Esophagus muscularis mucosa (tissue), 4 donors: ENCODE measurements around the gene RND1. TPM values are rescaled to one million over a fixed set of nuclear protein-coding genes. Genes with fewer than 3 reads are reported as not detected.
"Not testable (repeated sequence)": the region's sequence is repeated elsewhere in the genome, so short reads cannot be mapped to it uniquely, and the experiment has no call there.

Source experiments
- DNase-seq: peaks from one replicate; pipeline ENCODE4 v3.0.0-alpha.2; 2017; ENCODE audit errors: extremely low spot score
- H3K27ac ChIP-seq, 4 donors: fragments of 200-600 bp; sonication (generic); replicated peaks in 1 of 4; 1 replicate in 3 of 4; 2 replicates in 1 of 4; pipeline ENCODE4 v1.5.1; 2016 to 2019; ENCODE audit warnings: mild to moderate bottlenecking in 1 of 4
- H3K27me3 ChIP-seq, 4 donors: fragments of 200-600 bp; sonication (generic); one replicate each; pipeline versions ENCODE4 v1.5.1 to v1.6.0; 2016 to 2019
- H3K36me3 ChIP-seq, 4 donors: fragments of 200-600 bp; sonication (generic); one replicate each; pipeline ENCODE4 v1.5.1; 2016 to 2019
- H3K4me1 ChIP-seq, 4 donors: fragments of 200-600 bp; sonication (generic); one replicate each; pipeline ENCODE4 v1.5.1; 2016 to 2019
- H3K4me3 ChIP-seq, 4 donors: fragments of 200-600 bp; sonication (generic); 1 replicate in 2 of 4; 2 replicates in 2 of 4; pipeline ENCODE4 v1.5.1; 2016 to 2019; ENCODE audit warnings: mild to moderate bottlenecking in 4 of 4, moderate library complexity in 1 of 4
- H3K9me3 ChIP-seq, 4 donors: fragments of 200-600 bp; sonication (generic); 1 replicate in 3 of 4; 2 replicates in 1 of 4; pipeline ENCODE4 v1.5.1; 2016 to 2019
- CTCF ChIP-seq, 3 experiments: fragments of 200-600 bp in 2 of 3; fragments of 450-650 bp in 1 of 3; sonication (generic) in 2 of 3; IDR thresholded peaks; one replicate each; pipeline ENCODE4 v1.5.1; 2017 to 2019; ENCODE audit warnings: antibody characterized with exemption in 3 of 3, mild to moderate bottlenecking in 2 of 3, moderate library complexity in 1 of 3
- EP300 ChIP-seq: sonication (generic); formaldehyde crosslinking; IDR thresholded peaks from one replicate; pipeline ENCODE4 v1.6.1; 2017; ENCODE audit warnings: antibody characterized with exemption
- POLR2A ChIP-seq: fragments of 450-650 bp; IDR thresholded peaks from one replicate; pipeline ENCODE4 v1.6.1; 2017; ENCODE audit warnings: antibody characterized with exemption, moderate library complexity, mild to moderate bottlenecking, low read depth
- POLR2AphosphoS5 ChIP-seq, 2 donors: sonication (generic); formaldehyde crosslinking; IDR thresholded peaks; one replicate each; pipeline ENCODE4 v1.6.1; 2017; ENCODE audit warnings: antibody characterized with exemption in 2 of 2
- WGBS: methylation state at CpG from one replicate; pipeline ENCODE4 v1.1.5; 2018; 5-methylcytosine and 5-hydroxymethylcytosine counted together
- intact Hi-C: fragments of 100-400 bp; cut with DNase I; formaldehyde crosslinking; loops from one replicate; pipeline ENCODE4 v1.15.1; 2023
- total RNA-seq, 4 donors: library from RNA; depleted of rRNA; stranded (reverse); fragments of >200 nt; gene quantifications; one replicate each; pipeline versions ENCODE4 v1.1.0 to v1.2.1, GENCODE V29; 2016

Gene RND1
- total RNA-seq, 4 donors from 2014 or later, result 0.29 to 6.5 (median 0.32) TPM; not detected in 1

GRCh38 chr12:48861111-48861510 lies 4.6 kb downstream of the RND1 start:
- 56% methylated on average over 2 of the region's 2 CpGs for WGBS
- H3K27me3 ChIP-seq, result peaks cover 0 to 39% (median 2%) of the 10 kb centered on the region in 4 donors
- no peaks in the 10 kb centered on the region for H3K9me3 ChIP-seq
- intact Hi-C loops, result no loop called here
- peaks cover 4 to 14% (median 14%) of the 10 kb centered on the region in 4 donors for H3K4me1 ChIP-seq
- H3K27ac ChIP-seq, result no peak overlapping the region
- DNase-seq, result no peak
- no peak overlapping the region for H3K4me3 ChIP-seq
- H3K36me3 ChIP-seq, result peaks cover 0 to 10% (median 0%) of the 10 kb centered on the region in 4 donors
- TF ChIP-seq POLR2A (no peak), CTCF (IDR thresholded peaks at IDR 0.05) (no peak), EP300 (no peak), POLR2AphosphoS5 (IDR thresholded peaks at IDR 0.05) (no peak)

GRCh38 chr12:48860236-48860635 lies 5.4 kb downstream of the RND1 start:
- H3K4me3 ChIP-seq, DNase-seq, H3K9me3 ChIP-seq, H3K4me1 ChIP-seq, H3K36me3 ChIP-seq, intact Hi-C loops, H3K27ac ChIP-seq: not testable (repeated sequence)
- 82% methylated on average over 5 of the region's 5 CpGs for WGBS
- peaks cover 0 to 39% (median 2%) of the 10 kb centered on the region in 4 donors for H3K27me3 ChIP-seq

- peaks cover 0 to 3% (median 1%) of the 10 kb centered on the region in 4 donors for H3K4me1 ChIP-seq
- TF ChIP-seq CTCF (IDR thresholded peaks at IDR 0.05) (no peak), POLR2A (no peak), POLR2AphosphoS5 (IDR thresholded peaks at IDR 0.05) (no peak), EP300 (no peak)
- H3K36me3 ChIP-seq, result peaks cover 0 to 10% (median 0%) of the 10 kb centered on the region in 4 donors
- no peak for DNase-seq
- intact Hi-C loops, result no loop called here
- no peaks in the 10 kb centered on the region for H3K9me3 ChIP-seq
- WGBS, result 92% methylated on average over 5 of the region's 5 CpGs
- peaks cover 0 to 35% (median 0%) of the 10 kb centered on the region in 4 donors for H3K27me3 ChIP-seq
- H3K27ac ChIP-seq, result no peak overlapping the region
- no peak overlapping the region for H3K4me3 ChIP-seq
Observed at GRCh38 chr12:48859607-48860006, 6.1 kb downstream of the RND1 start.

GRCh38 chr12:48858043-48858442 lies 7.6 kb downstream of the RND1 start:
- peaks cover under 1 to 1% (median 1%) of the 10 kb centered on the region in 4 donors for H3K4me1 ChIP-seq
- 74% methylated on average over 7 of the region's 8 CpGs for WGBS
- no peak overlapping the region for H3K4me3 ChIP-seq
- no peak for DNase-seq
- peaks cover 0 to 10% (median 0%) of the 10 kb centered on the region in 4 donors for H3K36me3 ChIP-seq
- H3K27ac ChIP-seq, result no peak overlapping the region
- intact Hi-C loops, result no loop called here
- H3K9me3 ChIP-seq, result no peaks in the 10 kb centered on the region
- TF ChIP-seq EP300 (no peak), POLR2A (no peak), CTCF (IDR thresholded peaks at IDR 0.05) (no peak), POLR2AphosphoS5 (IDR thresholded peaks at IDR 0.05) (no peak)
- H3K27me3 ChIP-seq, result peaks cover 0 to 19% (median 0%) of the 10 kb centered on the region in 4 donors

- TF ChIP-seq EP300 (no peak), POLR2AphosphoS5 (IDR thresholded peaks at IDR 0.05) (no peak), POLR2A (no peak), CTCF (IDR thresholded peaks at IDR 0.05) (no peak)
- Histone ChIP-seq H3K4me3 (no peak overlapping the region), H3K27ac (no peak overlapping the region), H3K9me3 (no peaks in the 10 kb centered on the region), H3K4me1 (peaks cover 6 to 8% (median 7%) of the 10 kb centered on the region in 4 donors), H3K27me3 (peaks cover 0 to 13% (median 0%) of the 10 kb centered on the region in 4 donors), H3K36me3 (peaks cover 0 to 10% (median 0%) of the 10 kb centered on the region in 4 donors)
- 66% methylated on average over 13 of the region's 13 CpGs for WGBS
- no peak for DNase-seq
- intact Hi-C loops, result no loop called here
Observed at GRCh38 chr12:48857278-48857994, 8.2 kb downstream of the RND1 start.
